HFF-Myc (cell line): Measurements from ENCODE around the gene GLG1.
A peak's percentile ranks its signal among the peaks of the same experiment; 100 is the strongest.

Experiments
- DNase-seq: peaks from one replicate; pipeline ENCODE4 v3.0.0-alpha.2; 2011; ENCODE audit warnings: low read depth; ENCODE audit errors: extremely low read depth
- H3K4me3 ChIP-seq: replicated peaks from 2 replicates; pipeline ENCODE4 v1.5.1; 2011; ENCODE audit warnings: low read depth, mild to moderate bottlenecking, control low read depth, low read length
- CTCF ChIP-seq: IDR thresholded peaks from 2 replicates; pipeline ENCODE4 v1.5.1; 2012; ENCODE audit warnings: mild to moderate bottlenecking, low read depth, low read length, control low read depth; ENCODE audit errors: missing control alignments

Gene GLG1

GRCh38 chr16:74577882-74578366, 29.0 kb downstream of the GLG1 start:
- H3K4me3 ChIP-seq: no peak overlapping the region
- peak; percentile 29 for DNase-seq
- no peak for TF ChIP-seq CTCF

- TF ChIP-seq CTCF: no peak
- no peak overlapping the region for H3K4me3 ChIP-seq
- DNase-seq: no peak
These were observed 30.9 kb downstream of the GLG1 start for GRCh38 chr16:74575807-74576643.

GRCh38 chr16:74575175-74575806, 31.6 kb downstream of the GLG1 start:
- TF ChIP-seq CTCF: no peak
- no peak overlapping the region for H3K4me3 ChIP-seq
- DNase-seq: no peak

- no peak for DNase-seq
- no peak overlapping the region for H3K4me3 ChIP-seq
- TF ChIP-seq CTCF: no peak
These were observed 32.8 kb downstream of the GLG1 start for GRCh38 chr16:74574146-74574545.

GRCh38 chr16:74573622-74574021, 33.3 kb downstream of the GLG1 start:
- H3K4me3 ChIP-seq: no peak overlapping the region
- TF ChIP-seq CTCF: no peak
- DNase-seq: no peak

- TF ChIP-seq CTCF: no peak
- no peak for DNase-seq
- H3K4me3 ChIP-seq: no peak overlapping the region
These were observed 36.3 kb downstream of the GLG1 start for GRCh38 chr16:74570412-74571301.
